Vagina (tissue), 2 donors: Measurements from ENCODE around the gene APLP2.

Experiments
- POLR2A ChIP-seq, 2 donors: fragments of 450-650 bp; IDR thresholded peaks; one replicate each; pipeline ENCODE4 v1.6.1; 2017; ENCODE audit warnings: antibody characterized with exemption in 2 of 2, mild to moderate bottlenecking in 2 of 2, moderate library complexity in 2 of 2
- TF ChIP-seq, protein P1 (sequence below), 3 experiments: fragments of 450-650 bp in 2 of 3; fragments of 200-600 bp in 1 of 3; sonication (generic) in 1 of 3; IDR thresholded peaks; one replicate each; pipeline ENCODE4 v1.5.1; 2017 to 2019; ENCODE audit warnings: antibody characterized with exemption in 3 of 3, mild to moderate bottlenecking in 2 of 3, moderate library complexity in 2 of 3

DNA sequence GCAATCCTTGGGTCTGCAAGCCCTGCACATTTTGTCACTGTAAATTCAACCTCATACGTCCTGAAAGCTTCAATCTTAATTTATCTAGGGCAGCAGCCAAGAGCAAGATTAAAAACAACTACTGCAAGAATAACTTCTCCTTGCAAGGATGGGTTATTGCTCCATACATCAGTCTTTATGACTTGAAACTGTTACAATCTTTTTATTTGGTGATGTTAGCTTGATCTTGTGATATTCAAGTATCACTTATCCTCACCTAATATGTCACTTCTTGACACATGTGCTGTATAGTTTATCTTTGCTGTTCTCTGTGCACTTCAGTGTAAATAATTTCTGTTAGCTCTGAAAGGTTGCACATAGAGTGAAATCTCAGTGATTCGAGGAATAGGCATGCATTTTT, 14.7 kb upstream of the APLP2 start:
- TF ChIP-seq, protein P1, sequence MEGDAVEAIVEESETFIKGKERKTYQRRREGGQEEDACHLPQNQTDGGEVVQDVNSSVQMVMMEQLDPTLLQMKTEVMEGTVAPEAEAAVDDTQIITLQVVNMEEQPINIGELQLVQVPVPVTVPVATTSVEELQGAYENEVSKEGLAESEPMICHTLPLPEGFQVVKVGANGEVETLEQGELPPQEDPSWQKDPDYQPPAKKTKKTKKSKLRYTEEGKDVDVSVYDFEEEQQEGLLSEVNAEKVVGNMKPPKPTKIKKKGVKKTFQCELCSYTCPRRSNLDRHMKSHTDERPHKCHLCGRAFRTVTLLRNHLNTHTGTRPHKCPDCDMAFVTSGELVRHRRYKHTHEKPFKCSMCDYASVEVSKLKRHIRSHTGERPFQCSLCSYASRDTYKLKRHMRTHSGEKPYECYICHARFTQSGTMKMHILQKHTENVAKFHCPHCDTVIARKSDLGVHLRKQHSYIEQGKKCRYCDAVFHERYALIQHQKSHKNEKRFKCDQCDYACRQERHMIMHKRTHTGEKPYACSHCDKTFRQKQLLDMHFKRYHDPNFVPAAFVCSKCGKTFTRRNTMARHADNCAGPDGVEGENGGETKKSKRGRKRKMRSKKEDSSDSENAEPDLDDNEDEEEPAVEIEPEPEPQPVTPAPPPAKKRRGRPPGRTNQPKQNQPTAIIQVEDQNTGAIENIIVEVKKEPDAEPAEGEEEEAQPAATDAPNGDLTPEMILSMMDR (IDR thresholded peaks at IDR 0.05), result no peak
- no peak for TF ChIP-seq POLR2A (IDR thresholded peaks at IDR 0.05)
